Memory B cell (primary cell): ENCODE data around the gene OAF.
A peak's percentile ranks its signal among the peaks of the same experiment; 100 is the strongest.

Source experiments
- ATAC-seq: fragments of 150-1000 bp; cut with Tn5 transposase; 2 replicates; pipeline ENCODE4 v1.10.0; 2021; ENCODE audit warnings: low read depth, mild to moderate bottlenecking, moderate library complexity
- DNase-seq, 2 donors: peaks; one replicate each; pipeline ENCODE4 v3.0.0; 2022; ENCODE audit warnings: low spot score in 2 of 2
- H3K27ac Mint-ChIP-seq: one replicate; pipeline ENCODE4 v1.8.0; 2022; ENCODE audit warnings: mild to moderate bottlenecking, moderate library complexity, mixed read lengths
- H3K27me3 Mint-ChIP-seq: one replicate; pipeline ENCODE4 v1.8.0; 2022; ENCODE audit warnings: mixed read lengths
- H3K36me3 Mint-ChIP-seq: one replicate; pipeline ENCODE4 v1.8.0; 2022; ENCODE audit warnings: mild to moderate bottlenecking, mixed read lengths
- H3K4me1 Mint-ChIP-seq: one replicate; pipeline ENCODE4 v1.8.0; 2022; ENCODE audit warnings: mixed read lengths
- H3K4me3 Mint-ChIP-seq: one replicate; pipeline ENCODE4 v1.8.0; 2022; ENCODE audit warnings: mild to moderate bottlenecking, moderate library complexity, mixed read lengths
- H3K9me3 Mint-ChIP-seq: one replicate; pipeline ENCODE4 v1.8.0; 2022; ENCODE audit warnings: mixed read lengths

Gene OAF

DNA sequence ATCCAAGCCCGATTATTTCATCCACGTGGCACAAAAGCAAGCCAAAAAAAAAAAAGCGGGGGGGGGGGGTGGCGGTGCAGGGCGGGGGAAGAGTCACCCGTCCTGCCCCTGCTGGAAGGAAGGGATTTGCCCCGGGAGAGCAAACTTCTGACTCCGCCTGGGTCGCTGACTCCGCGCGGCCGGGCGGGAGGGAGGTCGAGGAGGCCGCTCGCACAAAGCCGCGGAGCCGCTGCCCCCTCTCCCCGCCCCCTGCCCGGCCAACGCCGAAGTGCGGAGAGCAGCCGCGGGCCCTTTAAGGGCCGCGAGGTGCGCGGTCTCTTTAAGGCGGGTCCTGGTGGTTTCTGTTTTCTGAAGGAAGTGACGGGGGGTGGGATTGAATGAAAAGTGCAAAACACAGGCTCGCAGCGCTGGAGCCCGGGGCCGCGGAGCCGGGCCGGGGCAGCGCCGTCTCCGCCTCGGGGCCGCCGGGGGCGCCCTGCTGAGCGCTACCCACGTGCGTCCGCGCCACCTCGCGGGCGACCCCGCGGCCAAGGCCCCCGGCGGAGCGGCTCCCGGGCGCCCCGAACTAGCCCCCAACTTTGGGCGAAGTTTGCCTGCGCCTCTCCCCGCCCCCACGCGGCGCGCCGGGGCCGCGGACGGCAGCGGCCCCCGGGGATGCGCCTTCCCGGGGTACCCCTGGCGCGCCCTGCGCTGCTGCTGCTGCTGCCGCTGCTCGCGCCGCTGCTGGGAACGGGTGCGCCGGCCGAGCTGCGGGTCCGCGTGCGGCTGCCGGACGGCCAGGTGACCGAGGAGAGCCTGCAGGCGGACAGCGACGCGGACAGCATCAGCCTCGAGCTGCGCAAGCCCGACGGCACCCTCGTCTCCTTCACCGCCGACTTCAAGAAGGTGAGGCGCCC is at the start of gene OAF:
TSS of gene OAF (plus strand) at position 407 of the 896 bp plus-strand sequence. CDS start at position 655, 248 bp downstream.
- Mint-ChIP-seq H3K27me3 (peaks cover 27% of the 10 kb centered on the region), H3K9me3 (no peaks in the 10 kb centered on the region), H3K4me1 (peaks cover 8% of the 10 kb centered on the region), H3K4me3 (peak within 1 kb of the TSS; percentile 93), H3K36me3 (no peaks in the 10 kb centered on the region), H3K27ac (no peak within 1 kb of the TSS)
- peak; percentile 18 to 46 for DNase-seq
- ATAC-seq: peak; percentile 82

- H3K4me3 Mint-ChIP-seq: no peak overlapping the region
- DNase-seq (no peak), ATAC-seq (no peak)
- H3K9me3 Mint-ChIP-seq: peaks cover 5% of the 10 kb centered on the region
- peaks cover 10% of the 10 kb centered on the region for H3K4me1 Mint-ChIP-seq
- peaks cover 26% of the 10 kb centered on the region for H3K27me3 Mint-ChIP-seq
- no peak overlapping the region for H3K27ac Mint-ChIP-seq
- H3K36me3 Mint-ChIP-seq: peaks cover 2% of the 10 kb centered on the region
Measured at GRCh38 chr11:120167659-120168058, 43.2 kb upstream of the OAF start.

GRCh38 chr11:120168108-120168959 is 42.5 kb upstream of the OAF start:
- peaks cover 31% of the 10 kb centered on the region for H3K27me3 Mint-ChIP-seq
- H3K4me1 Mint-ChIP-seq: peaks cover 10% of the 10 kb centered on the region
- peak overlapping the region; percentile 50 for H3K4me3 Mint-ChIP-seq
- DNase-seq (no peak), ATAC-seq (no peak)
- peaks cover 5% of the 10 kb centered on the region for H3K9me3 Mint-ChIP-seq
- no peak overlapping the region for H3K27ac Mint-ChIP-seq
- H3K36me3 Mint-ChIP-seq: peaks cover 2% of the 10 kb centered on the region

GRCh38 chr11:120168960-120169681 is 41.7 kb upstream of the OAF start:
- Mint-ChIP-seq H3K4me1 (peaks cover 10% of the 10 kb centered on the region), H3K27me3 (peaks cover 31% of the 10 kb centered on the region), H3K36me3 (peaks cover 2% of the 10 kb centered on the region), H3K9me3 (peaks cover 5% of the 10 kb centered on the region), H3K4me3 (peak overlapping the region; percentile 50), H3K27ac (no peak overlapping the region)
- ATAC-seq: peak; percentile 48
- peak in 1 of 2 donors; percentile 43 for DNase-seq

DNA sequence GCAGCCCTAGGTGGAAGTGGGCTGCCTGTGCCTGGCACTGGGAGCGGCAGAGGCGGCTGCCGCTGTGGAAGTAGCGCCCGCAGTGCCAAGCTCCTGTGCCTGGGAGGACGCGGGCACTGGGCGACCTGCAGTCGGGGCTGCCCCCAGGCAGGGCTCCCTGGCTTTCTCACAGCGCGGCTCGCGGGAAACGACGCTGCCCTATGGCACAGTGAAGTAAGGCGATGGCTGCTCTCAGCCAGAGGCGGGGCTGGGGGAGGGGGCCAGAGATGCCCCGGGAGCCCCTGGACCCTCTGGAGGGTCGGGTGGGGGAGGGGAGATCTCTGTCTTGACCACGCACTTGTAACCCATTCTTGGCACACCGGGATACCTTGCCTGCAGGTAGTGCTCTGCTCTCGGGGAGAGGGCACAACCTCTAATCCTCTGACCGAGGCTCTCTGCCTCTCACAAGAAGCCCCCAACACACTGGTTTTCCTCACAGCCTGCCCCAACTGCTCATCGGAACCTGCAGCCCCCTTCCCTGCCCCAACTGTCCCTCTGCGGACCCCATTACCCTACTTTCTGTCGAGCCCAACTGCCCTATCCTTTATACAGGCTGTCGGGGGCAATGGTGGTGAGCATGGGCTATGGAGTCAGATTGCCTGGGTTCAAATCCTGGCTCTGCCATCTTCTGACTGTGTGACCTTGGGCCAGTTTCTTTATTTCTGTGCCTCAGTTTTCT is 40.7 kb upstream of the OAF start:
- ATAC-seq: no peak
- no peak overlapping the region for H3K27ac Mint-ChIP-seq

DNA sequence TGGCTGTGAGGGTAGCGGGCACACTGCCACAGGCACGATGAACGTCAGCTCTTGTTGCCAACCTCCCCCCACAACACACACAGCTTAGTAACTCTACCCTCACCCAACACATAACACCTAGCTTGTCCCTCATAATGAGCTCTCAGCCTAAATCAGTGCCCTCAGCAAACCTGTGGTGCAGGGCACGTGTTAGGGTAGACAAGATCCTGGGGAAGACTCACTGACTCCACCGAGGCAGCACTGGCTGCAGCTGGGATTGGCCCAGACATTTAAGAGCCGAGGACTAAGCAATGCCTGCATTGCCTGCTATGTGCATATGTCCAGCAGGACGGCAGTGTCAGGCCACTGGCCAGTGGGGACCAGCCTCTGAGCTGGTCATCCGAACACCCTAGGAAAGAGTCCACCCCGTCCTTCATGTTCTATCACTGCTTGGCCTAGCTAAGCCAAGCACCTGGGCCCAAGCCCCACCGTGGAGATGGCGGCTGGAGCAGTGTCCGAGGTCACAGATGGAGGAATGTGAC is 40.0 kb upstream of the OAF start:
- ATAC-seq: no peak
- DNase-seq: no peak
- H3K9me3 Mint-ChIP-seq: peaks cover 2% of the 10 kb centered on the region
- H3K4me1 Mint-ChIP-seq: peaks cover 10% of the 10 kb centered on the region
- H3K27ac Mint-ChIP-seq: no peak overlapping the region
- peaks cover under 1% of the 10 kb centered on the region for H3K36me3 Mint-ChIP-seq
- peaks cover 30% of the 10 kb centered on the region for H3K27me3 Mint-ChIP-seq
- H3K4me3 Mint-ChIP-seq: no peak overlapping the region

More for the DNA sequence above, 40.7 kb upstream of the OAF start:
- peaks cover 2% of the 10 kb centered on the region for H3K36me3 Mint-ChIP-seq
- DNase-seq: no peak
- no peak overlapping the region for H3K4me3 Mint-ChIP-seq
- peaks cover 5% of the 10 kb centered on the region for H3K9me3 Mint-ChIP-seq
- H3K4me1 Mint-ChIP-seq: peaks cover 10% of the 10 kb centered on the region
- peaks cover 31% of the 10 kb centered on the region for H3K27me3 Mint-ChIP-seq

DNA sequence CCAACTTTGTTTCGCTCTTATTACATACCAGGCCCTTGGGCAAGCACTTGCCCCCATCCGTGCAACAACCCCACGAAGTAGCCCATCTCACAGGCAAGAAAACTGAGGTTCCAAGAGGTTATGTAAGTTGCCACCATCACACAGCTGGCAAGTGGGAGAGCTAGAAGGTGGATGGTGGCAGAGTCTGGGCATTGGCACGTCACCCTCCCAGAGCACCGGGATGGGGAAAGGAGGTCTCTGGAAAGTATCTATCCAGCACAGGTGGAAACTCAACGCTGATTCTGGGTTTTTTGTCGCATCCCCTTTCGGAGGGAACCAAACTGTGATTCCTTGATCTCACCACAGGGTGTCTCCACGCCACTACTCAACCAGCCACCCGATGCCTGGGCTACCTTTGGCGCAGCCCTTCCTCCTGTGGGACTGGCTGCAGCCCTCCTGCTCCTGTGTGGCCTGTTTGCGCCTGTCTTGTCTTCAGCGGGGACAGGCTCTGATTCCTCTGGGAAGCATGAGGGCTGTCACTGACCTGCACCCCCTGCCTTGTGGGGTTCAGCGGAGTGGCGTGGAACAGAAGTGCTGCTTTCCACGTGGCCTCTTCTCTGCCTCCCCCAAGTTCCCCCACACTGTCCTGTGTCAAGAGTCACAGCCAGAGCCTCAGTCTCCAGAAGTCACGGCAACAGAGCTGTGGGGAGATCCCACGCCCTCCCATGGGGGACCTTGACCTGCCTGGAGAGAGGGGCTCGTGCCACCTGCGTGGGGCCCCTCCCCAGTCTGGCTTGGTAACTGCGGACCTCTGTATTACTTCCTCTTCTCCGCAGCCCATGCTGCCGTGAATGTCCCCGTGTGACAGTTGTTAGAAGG is 38.5 kb upstream of the OAF start:
- no peak for DNase-seq

DNA sequence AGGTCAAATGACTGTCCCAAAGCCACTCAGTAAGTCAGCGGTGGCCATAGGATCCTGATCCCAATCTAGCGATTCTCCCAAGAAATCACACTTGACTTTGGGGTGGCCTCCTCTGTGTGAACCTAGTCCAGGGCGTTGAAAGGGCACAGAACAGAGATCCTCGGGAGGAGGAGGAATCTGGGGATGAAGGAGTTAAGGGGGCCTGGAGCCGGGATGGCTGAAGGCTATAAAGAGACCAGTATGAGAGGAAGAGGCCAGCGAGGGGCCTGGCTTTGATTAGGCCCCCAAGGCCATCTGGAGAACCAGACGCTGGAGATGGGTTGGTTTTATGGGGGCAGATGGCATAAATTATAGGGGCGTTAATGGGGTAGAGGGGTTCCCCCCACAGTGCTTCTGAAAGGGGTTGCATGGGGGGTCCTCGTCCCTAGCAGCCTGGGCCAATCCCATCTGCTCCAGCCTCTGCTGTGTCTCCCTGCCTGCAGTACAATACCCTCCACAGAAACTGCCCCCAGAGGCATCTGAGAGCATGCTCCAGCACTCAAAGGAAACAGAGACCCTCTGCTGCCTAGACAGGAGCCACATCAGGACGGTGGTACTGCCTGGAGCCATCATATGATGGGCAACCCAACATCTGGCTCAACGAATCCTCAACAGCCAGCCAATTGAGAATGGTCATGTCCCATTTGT is 37.7 kb upstream of the OAF start:
- H3K36me3 Mint-ChIP-seq: no peaks in the 10 kb centered on the region
- peaks cover 10% of the 10 kb centered on the region for H3K4me1 Mint-ChIP-seq
- H3K9me3 Mint-ChIP-seq: peaks cover 2% of the 10 kb centered on the region
- DNase-seq: no peak
- H3K27me3 Mint-ChIP-seq: peaks cover 27% of the 10 kb centered on the region
- no peak overlapping the region for H3K4me3 Mint-ChIP-seq
- ATAC-seq: no peak
- no peak overlapping the region for H3K27ac Mint-ChIP-seq

More for the DNA sequence above, 38.5 kb upstream of the OAF start:
- peaks cover 10% of the 10 kb centered on the region for H3K4me1 Mint-ChIP-seq
- H3K36me3 Mint-ChIP-seq: no peaks in the 10 kb centered on the region
- no peak overlapping the region for H3K27ac Mint-ChIP-seq
- H3K9me3 Mint-ChIP-seq: no peaks in the 10 kb centered on the region
- H3K27me3 Mint-ChIP-seq: peaks cover 30% of the 10 kb centered on the region
- no peak overlapping the region for H3K4me3 Mint-ChIP-seq
- peak; percentile 38 for ATAC-seq

- Mint-ChIP-seq H3K4me1 (peaks cover 7% of the 10 kb centered on the region), H3K36me3 (no peaks in the 10 kb centered on the region), H3K9me3 (peaks cover 2% of the 10 kb centered on the region), H3K27me3 (peaks cover 21% of the 10 kb centered on the region), H3K27ac (no peak overlapping the region), H3K4me3 (no peak overlapping the region)
- ATAC-seq (no peak), DNase-seq (no peak)
Measured at GRCh38 chr11:120173807-120174206, 37.0 kb upstream of the OAF start.

GRCh38 chr11:120174866-120175265 is 36.0 kb upstream of the OAF start:
- no peaks in the 10 kb centered on the region for H3K36me3 Mint-ChIP-seq
- ATAC-seq (no peak), DNase-seq (no peak)
- peaks cover 21% of the 10 kb centered on the region for H3K27me3 Mint-ChIP-seq
- peaks cover 7% of the 10 kb centered on the region for H3K4me1 Mint-ChIP-seq
- no peak overlapping the region for H3K4me3 Mint-ChIP-seq
- no peak overlapping the region for H3K27ac Mint-ChIP-seq
- peaks cover 2% of the 10 kb centered on the region for H3K9me3 Mint-ChIP-seq

DNA sequence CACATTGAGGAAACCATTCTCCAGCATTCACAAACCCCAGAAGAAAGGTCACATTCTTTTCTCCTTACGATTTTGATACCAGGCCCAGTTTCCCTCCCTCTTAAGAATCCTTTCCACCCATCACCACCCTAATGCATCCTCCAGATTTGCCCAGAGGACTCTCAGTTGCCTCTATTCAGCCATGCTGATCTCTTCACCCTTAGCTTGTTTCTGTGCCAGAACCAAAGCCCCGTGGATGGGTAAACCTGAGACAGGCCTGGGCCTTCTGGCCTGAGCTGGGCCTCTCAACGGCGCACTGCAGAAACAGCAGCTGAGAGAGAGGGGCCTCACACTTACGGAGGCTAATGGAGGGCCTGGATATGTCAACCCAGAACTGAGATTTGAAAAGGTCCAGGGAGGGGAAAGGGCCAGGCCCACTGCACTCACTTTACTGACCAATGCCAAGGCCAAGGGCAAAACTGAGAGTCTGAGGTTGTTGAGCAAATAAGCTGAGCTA is 32.2 kb upstream of the OAF start:
- Mint-ChIP-seq H3K27ac (no peak overlapping the region), H3K9me3 (peaks cover 2% of the 10 kb centered on the region), H3K27me3 (peaks cover 6% of the 10 kb centered on the region), H3K36me3 (no peaks in the 10 kb centered on the region), H3K4me1 (no peaks in the 10 kb centered on the region), H3K4me3 (no peak overlapping the region)
- ATAC-seq (no peak), DNase-seq (no peak)
